ENCODE results near the gene RPEL1. TPM values are rescaled to one million over a fixed set of nuclear protein-coding genes. Genes with fewer than 3 reads are reported as not detected.
"Not testable (repeated sequence)": the region's sequence is repeated elsewhere in the genome, so short reads cannot be mapped to it uniquely, and the experiment has no call there.

Gene RPEL1
- total RNA-seq: not detected

DNA sequence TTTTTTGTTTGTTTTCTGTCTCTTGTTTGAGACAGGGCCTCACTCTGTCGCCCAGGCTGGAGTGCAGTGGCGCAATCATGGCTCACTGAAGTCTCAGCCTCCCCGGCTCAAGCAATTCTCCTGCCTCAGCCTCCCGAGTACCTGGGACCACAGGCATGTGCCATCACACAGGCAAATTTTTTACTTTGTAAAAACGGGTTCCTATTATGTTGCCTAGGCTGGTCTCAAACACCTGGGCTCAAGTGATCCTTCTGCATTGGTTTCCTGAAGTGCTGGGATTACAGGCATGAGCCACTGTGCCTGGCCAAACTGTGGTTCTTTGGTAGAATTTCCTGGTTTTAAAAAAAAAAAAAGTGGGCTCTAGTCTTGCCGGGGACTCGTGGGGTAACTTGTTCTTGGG, at the start of gene RPEL1:
TSS of gene RPEL1 (plus strand) at position 301 of the 400 bp plus-strand sequence. CDS start 110 bp downstream, outside the sequence.
- TF ChIP-seq, protein P1, sequence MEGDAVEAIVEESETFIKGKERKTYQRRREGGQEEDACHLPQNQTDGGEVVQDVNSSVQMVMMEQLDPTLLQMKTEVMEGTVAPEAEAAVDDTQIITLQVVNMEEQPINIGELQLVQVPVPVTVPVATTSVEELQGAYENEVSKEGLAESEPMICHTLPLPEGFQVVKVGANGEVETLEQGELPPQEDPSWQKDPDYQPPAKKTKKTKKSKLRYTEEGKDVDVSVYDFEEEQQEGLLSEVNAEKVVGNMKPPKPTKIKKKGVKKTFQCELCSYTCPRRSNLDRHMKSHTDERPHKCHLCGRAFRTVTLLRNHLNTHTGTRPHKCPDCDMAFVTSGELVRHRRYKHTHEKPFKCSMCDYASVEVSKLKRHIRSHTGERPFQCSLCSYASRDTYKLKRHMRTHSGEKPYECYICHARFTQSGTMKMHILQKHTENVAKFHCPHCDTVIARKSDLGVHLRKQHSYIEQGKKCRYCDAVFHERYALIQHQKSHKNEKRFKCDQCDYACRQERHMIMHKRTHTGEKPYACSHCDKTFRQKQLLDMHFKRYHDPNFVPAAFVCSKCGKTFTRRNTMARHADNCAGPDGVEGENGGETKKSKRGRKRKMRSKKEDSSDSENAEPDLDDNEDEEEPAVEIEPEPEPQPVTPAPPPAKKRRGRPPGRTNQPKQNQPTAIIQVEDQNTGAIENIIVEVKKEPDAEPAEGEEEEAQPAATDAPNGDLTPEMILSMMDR (IDR thresholded peaks at IDR 0.05; ENCODE audit: low read depth): not testable (repeated sequence)

DNA sequence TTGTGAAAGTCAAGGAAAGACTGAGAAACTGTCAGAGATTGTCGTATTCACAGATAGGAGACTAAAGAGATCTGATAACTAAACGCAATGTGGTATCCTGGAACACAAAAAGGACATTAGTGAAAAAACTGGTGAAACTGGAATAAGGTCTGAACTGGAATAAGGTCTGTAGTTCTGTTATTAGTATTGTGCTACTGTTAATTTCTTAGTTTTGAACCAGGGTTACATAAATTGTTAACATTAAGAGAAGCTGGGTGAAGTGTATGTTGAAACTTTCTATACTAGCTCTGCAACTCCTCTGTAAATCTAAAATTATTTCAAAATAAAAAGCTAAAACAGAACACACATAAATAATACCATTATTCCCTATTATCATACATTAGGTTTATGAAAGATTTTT, 49.2 kb upstream of the RPEL1 start:
- TF ChIP-seq, protein P1 (IDR thresholded peaks at IDR 0.05; ENCODE audit: low read depth): no peak

DNA sequence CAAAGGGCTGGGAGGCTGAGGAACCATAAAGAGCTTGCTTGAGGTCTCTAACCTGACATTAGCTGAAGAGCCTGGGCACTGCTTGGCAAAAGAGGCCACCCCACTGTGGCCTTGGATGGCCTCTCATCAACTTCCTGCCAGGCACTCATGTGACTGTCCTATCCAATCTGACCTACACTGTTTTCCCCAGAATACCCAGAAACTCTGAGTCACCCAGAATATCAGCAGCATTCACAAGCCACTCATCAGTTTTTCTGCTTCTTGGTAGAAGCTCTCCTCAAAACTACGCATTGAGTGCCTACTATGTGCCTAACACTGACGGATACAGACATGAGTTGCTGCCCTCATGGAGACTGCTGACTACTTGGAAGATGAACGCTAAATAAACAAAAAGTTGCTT, 48.5 kb upstream of the RPEL1 start:
- TF ChIP-seq, protein P1 (IDR thresholded peaks at IDR 0.05; ENCODE audit: low read depth): no peak

DNA sequence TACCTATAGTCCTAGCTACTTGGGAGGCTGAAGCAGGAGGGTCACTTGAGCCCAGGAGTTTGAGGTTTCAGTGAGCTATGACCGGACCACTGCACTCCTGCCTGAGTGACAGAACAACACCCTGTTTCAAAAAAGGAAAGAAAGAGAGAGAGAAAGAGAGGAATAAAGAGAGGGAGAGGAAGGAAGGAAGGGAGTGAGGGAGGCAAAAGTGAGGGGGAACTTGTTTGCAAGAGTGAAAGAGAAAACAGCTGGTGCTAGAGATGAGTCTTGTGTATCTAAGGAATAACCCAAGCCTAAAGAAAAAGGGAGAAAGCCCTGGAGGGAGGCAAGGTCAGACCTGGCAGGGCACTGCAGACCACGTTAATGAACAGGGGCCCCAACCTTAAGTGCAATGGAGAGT, 47.8 kb upstream of the RPEL1 start:
- TF ChIP-seq, protein P1 (IDR thresholded peaks at IDR 0.05; ENCODE audit: low read depth): no peak

DNA sequence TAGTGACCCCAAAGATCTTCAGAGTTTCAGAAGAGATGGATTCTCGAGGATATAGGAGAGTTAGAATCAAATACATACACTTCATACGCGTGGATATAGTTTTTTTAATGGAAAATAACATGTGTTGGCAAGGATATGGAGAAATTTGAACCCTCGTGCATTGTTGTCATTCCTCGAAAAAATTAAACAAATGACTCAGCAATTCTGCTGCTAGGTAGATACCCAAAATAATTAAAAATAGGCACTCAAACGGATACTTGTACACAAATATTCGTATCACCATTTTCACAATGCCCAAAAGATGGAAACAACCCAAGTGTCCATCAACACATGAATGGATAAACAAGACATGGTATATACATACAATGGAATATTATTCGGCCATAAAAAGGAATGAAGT, 47.0 kb upstream of the RPEL1 start:
- TF ChIP-seq, protein P1 (IDR thresholded peaks at IDR 0.05; ENCODE audit: low read depth): no peak

DNA sequence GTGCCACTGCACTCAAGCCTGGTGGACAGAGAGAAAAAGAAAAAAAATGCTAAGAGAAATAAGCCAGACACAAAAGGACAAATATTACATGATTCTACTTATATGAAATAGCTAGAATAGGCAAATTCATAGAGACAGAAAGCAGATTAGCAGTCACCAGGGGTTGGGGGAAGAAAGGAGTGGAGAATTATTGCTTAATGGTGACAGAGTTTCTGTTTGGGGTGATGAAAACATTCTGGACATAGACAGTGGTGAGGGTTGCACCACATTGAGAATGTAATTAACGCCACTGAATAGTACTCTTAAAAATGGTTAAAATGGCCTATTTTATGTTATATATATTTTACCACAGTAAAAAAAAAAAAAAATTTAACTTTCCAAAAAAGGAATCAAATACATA, 46.2 kb upstream of the RPEL1 start:
- TF ChIP-seq, protein P1 (IDR thresholded peaks at IDR 0.05; ENCODE audit: low read depth): no peak

DNA sequence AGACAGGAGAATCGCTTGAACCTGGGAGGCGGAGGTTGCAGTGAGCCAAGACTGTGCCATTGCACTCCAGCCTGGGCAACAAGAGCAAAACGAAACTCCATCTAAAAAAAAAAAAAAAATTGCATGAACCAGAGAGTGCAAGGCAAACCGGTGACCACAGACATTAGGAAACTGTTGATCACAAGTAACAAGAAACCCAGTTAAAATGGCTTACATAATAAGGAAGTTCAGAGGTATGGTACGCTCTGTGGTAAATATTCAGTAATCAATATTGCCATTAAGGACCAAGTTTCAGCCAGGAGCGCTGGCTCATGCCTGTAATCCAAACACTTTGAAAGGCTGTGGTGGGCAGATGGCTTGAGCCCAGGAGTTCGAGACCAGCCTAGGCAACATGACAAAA, 43.4 kb upstream of the RPEL1 start:
- TF ChIP-seq, protein P1 (IDR thresholded peaks at IDR 0.05; ENCODE audit: low read depth): no peak

Data from subcutaneous adipose tissue (tissue), 4 donors.